DMS 273 treated with DMSO at 0.1 percent for 48 hours (cell line): ENCODE data around the gene ASNSD1.

ENCODE experiments used
- DNase-seq: peaks from one replicate; lab custom pipeline; 2025; lab: John Stamatoyannopoulos, UW

The ASNSD1 gene

DNA sequence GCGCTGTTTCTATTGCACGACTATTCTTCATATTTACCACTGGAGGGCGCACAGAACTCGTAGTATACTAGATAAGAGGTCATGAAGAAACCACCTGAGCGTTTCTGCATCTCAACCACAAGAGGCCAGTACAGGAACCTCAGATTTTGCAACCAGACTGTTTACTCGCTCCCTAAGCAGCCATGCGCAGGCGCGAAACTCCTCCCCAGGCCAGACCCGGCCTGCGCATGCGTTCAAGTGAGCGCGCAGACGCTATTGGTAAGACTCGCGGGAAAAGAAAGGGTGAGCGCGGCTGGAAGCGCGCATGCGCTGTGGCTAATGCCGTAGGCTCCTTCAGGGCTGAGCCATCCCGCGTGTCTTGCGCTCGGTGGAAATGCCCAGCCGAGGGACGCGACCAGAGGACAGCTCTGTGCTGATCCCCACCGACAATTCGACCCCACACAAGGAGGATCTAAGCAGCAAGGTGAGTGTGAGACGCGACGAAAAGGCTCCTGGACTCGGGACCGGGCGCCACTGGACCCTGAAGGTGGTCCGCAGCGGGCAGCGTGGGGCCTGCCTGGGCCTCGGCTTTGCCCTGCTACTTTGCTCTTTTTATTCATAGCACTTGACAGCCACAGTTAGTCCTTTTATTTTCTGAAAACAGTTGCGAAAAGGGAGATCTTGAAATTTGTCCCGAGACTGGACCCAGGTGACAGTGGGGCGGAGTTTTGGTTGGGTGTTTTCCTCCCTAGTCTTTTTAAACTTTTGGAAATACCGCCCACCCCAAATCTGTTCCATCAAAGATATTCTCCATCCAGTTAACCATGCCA is at the start of gene ASNSD1:
Gene ASNSD1 (plus strand): TSS at position 312 of the 809 bp plus-strand sequence. CDS start 4,674 bp downstream, outside the sequence.
- DNase-seq: peak; percentile 99

DNA sequence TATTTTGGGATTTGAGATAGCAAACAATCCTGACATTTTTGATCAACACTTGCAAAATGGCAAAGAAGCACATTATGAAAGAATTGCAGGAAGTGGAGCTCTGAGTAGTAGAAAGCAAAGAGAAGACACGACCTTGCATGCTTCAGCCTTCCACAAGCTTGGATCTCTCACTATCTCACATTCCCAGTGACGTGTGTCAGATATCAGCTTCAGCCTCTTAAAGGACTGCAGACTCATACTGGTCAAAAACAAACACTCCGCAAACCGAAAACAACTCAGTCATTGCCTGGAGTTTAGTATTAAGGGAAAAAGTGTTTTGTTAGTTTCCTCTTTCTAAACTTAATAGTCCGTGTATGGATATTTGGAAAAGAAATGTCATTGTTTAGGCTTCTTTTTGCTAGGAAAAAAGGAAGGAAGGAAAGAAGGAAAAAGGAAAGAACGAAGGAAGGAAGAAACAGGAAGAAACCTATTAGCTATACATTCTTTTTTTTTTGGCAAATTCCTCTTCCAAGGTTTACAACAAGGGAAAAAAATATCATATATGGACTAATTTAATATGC is 48.1 kb upstream of the ASNSD1 start:
- no peak for DNase-seq

DNA sequence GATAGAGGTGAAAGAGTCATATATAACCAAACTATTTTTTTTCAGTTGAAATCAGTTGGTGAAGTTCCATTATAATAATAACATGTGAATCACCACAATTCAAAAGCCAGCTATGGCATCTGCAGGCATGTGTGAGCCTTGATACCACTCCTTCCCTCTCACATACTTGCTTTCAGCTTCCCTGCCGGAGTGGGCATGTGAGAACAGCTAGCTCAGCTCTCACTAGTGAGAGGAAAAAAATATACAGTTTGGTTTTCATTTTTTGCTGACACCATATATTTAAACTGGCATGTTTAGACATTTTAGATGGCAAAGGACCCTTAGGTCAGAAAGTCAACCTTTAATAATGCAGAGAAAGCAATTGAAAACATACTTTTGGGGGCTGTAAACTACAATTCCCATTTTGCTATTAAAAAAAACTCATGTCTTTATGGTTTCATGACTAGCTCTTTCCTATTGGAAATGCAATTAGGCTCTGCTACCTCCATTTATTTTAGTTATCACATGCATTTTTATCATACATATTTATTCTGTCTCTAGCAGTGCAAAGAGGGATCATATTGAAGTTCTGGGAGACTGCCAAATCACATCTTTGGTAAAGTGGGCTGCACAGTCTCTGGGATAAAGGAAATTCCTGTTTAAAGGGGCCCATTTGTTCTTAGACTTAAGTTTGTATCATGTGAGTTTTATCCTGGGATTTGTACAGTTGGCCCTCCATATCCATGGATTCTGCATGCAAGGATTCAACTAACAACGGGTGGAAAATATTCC is 47.4 kb upstream of the ASNSD1 start:
- no peak for DNase-seq

DNA sequence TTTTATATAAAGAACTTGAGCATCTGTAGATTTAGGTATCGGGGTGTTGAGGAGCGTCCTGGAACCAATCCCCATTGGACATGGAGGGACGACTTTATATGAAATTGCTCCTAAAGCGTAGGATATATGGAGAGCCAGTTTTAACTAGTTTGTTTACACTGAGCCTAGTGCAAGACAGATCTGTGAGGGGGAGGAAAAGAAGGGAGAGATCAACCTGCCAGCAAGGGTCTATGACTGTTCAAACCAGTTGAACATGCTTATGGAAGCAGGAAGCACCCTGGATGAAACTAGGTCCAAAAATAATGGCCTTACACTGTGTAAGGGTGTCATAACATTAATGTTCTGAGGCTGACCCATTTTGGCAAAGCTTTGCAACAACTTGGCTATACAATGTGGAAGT is 46.7 kb upstream of the ASNSD1 start:
- no peak for DNase-seq

DNA sequence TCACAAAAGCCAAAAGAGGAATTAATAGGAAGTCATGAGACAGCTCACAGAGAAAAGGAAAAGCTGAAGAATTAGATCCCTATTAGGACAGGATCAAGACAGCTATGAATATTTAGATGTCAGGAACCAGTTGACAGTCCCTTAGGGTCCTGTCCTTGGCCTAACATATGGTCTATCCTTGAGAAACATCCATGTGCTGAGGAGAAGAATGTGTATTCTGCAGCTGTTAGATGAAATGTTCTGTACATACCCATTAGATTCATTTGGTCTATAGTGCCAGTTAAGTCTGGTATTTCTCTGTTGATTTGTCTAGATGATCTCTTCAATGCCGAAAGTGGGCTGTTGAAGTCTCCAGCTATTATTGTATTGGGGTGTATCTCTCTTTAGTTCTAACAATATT is 43.1 kb upstream of the ASNSD1 start:
- no peak for DNase-seq

DNA sequence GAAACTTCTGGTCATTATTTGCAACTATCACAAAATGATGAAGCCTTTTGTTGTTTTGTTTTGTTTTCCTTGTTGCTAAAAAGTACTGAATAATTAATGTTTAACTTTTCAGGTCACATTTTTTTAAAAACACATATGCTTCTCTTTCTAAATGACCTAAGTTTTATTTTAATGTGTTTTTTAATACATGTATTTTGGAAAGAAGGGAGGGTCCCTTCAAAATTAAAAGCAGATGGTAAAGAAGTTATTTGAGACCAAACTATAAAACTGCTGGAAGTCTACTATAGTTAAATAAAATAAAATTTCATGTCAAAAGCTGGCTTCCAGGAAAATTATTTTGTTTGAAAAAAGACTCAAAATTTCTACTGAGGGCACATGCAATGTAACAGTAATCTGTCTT is 39.5 kb upstream of the ASNSD1 start:
- DNase-seq: no peak

DNA sequence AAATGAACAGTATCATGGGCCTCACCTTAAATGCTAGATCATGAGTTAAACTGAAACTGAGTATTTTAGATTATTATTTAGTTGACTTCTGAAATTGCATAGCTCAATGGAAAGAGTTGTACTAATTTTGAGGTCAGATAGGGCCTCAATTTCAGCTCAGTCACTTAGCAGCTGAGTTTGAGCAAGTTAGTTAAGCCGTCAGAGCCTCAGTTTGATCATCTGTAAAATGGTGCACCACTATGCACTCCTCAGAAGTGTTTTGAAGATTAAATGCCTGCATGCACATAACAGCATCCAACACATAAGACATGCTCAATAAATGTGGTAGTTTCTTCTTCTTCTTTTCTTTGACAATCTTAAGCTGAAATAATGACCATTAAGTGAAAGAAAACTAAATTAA is 38.2 kb upstream of the ASNSD1 start:
- DNase-seq: no peak

DNA sequence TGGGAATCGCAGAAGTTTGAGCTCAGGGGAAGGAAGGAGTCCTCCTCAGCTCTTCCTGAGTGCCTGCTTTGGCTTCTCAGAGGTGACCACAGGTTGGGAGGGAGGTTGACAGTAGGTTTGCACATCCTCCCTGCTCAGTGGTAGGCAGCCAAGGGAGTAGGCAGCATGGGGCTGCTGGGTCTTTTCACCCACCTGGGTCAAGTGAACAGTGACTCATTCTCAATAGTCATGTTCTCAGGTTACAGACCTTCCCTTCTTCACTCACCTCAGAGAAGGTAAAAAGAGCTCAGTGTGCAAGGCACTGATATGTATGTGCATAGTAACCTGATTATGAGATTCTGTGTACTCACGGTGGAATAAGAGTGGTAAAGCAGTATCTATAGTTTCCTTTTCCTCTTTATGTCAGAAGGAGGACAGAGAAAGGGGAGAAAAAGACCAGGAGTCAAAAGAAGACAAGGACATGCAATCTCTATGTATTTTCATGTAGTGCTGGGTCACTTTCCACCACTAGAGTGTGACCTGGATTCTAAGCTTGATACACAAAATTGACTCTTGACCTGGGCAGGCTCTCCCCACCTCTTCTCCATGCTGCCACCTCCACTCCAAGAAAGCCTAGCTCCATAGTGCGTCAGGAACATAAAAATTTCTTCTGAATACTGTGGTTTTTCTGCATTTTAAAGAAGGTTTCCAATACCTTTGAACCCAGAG is 36.5 kb upstream of the ASNSD1 start:
- no peak for DNase-seq

DNA sequence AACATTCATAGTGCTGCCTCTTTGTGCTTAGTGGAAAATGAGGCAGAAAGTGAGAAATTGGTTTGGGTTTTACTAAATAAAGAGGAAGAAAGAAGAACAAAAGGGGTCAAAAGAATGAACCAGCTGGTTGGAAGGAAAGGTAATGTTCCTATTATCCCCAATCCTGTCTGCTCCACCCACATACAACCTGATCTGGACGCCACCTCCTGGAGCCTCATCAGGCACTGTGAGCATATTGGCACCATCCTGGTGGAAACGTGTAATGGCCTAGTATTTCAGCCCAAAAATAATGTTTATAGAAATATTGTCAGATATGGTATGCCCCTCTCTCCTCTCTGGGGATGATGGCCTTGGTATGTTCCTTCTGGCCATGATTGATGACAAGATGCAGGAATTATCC is 35.6 kb upstream of the ASNSD1 start:
- DNase-seq: no peak

DNA sequence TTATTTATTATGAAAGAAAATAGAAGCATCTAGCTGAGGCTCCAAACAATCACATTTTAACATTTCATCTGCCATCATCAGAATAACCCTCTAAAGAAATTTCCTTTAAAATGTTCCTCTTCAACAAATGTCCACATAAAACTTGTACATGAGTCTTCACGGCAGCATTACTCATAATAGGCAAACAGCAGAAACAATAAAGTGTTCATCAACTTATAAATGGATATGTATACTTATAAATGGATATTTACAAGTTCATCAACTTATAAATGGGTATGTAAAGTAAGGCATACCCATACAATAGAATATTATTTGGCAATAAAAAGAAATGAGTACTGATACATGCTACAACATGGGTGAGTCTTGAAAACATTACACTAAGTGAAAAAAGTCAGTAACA is 33.5 kb upstream of the ASNSD1 start:
- no peak for DNase-seq

DNA sequence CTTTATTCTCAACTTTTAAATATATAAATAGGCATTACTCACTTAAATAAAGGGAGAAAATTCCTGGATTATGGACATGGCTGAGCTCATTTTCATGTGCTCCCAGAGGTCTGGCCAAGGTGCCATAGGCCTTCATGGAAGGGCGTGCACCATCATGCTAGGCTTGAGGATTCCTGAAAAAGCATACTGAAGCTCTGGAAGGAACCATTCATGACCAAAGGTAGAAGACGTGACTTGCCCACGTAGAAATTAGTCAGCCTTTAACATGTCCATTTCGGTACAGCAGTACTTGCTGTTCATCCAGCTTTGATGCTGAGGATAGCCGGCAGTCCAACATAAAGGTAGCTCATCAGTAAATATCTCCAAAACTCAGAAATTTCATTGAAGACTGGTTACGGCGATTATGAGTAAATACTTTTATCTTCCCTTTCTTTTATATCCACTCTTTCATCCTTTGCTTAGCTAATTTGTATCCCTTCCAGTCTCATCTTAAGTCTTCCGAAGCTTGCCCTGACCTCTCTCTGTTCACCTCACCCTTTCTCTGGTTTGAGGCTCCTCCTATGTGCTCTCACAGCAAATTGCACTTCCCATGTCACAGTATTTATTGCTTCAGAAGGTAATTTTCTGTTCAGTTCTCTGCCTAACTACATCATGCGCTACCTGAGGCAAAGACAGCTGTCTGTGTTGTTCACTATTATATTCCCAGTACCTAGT is 32.3 kb upstream of the ASNSD1 start:
- DNase-seq: no peak

DNA sequence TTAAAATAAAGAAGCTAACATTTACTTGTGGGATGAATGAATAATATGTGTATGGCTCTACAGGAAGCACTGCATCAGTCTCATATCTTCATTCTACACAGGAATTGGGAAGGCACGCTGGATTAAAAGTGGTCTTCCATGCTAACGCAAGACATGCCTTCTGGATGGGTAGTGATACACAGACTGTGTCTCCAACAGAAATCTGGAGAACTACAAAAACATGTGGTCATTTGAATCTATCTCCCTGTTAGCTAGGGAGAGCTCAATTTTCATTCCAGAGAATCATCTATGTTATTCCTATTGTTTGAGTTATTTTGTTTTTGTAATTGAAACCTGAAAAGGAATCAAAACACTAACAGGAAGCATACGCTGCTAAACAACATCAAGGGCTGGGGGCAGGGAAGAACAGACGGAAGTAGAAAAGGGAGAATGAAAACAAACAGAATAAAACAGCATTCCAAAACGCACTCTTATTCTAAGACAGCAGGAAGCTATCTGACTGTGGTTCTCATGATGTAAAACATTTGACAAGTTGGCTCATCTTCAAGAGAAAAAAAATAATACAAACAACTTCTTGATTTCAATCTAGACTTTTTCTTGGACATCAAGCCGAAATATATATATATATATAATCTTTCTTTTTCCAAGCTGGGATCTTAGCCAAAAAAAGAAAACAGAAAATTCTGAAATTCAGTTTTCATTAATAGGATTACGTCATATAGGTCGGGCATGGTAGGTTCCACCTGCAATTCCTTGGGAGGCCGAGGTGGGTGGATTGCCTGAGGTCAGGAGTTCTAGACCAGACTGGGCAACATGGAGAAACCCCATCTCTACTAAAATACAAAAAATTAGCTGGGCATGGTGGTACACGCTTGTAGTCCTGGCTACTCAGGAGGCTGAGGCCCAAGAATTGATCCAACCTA is 31.5 kb upstream of the ASNSD1 start:
- DNase-seq: no peak

DNA sequence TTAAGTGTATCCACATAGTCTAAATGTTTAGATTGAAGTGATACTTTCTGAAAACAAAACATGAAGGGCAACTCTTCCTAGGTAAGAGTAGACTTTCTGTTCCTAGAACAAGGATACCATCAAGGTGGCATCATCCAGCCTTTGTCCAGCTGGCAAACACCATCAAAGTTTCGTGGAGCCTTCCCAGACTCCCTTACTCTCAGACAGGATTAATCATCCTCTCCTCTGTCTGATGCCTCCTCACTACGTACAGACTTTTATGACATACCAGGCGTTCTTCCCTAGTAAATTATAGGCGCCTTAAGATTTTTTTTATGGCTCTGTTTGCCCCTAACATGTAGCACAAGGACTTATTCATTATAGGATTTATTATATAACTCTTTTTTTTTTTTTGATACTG is 29.4 kb upstream of the ASNSD1 start:
- DNase-seq: no peak

DNA sequence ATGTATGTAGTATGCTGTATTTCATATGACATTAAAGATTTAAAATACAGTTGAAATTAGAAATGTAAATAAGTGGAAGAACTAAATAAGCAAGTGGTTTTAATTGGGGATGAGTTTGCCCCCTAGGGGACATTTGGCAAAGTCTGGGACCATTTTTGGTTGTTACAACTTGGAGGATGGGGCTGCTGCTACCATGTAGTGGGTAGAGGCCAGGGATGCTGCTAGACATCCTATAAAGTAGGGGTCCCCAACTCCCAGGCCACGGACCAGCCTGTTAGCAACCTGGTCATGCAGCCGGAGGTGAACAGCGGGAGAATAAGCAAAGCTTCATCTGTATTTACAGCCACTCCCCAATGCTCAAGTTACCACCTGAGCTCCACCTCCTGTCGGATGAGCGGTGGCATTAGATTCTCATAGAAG is 27.9 kb upstream of the ASNSD1 start:
- DNase-seq: no peak

DNA sequence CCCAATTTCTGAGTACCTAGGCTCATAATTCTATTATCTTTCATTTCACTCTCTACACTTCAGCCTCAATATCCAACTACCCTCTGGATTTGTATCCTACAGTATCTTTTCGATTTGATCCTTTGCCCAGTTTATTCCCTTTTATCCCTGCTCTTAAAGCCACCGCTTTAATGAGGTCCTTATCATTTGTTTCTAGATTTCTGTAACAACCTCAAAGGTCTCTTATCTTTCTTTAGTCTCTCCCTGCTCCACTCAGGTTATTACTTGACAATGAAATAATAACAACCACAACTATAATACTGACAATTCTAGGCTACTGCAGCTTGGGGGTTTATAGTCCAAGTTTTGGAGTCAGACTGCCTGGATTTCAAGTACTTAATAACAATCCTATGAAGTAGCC is 25.9 kb upstream of the ASNSD1 start:
- no peak for DNase-seq

DNA sequence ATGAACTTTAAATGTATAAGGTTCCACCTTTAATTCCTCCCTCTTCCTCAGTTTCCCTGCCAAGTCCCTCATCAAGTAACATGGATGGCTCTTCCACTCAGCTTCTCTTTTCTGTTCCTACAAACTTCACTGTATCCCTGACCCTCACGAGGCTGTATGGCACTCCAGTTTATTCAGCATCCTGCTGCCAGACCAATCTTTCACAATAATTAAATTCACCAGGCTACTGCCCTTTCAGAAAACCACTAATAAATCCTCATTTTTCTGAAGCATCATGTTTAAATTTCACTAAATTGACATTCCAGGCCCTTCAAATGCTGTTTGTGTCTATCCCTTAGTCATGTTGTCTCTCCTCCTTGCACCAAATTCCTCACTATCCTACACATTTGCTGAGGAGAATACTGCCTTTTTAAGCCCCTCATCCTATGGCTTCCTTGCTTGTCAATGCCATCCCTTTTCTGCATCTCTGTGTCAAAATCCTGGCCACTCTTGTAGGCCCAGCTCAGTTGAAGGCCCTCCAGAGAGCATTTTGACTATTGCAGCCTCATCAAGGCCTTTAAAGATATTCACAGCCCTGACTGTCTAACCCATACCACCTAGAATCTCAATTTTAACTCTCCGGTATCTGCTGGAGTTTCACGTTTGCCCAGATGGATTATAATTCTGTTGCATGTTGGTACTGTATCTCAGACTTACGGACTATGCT is 22.8 kb upstream of the ASNSD1 start:
- no peak for DNase-seq

DNA sequence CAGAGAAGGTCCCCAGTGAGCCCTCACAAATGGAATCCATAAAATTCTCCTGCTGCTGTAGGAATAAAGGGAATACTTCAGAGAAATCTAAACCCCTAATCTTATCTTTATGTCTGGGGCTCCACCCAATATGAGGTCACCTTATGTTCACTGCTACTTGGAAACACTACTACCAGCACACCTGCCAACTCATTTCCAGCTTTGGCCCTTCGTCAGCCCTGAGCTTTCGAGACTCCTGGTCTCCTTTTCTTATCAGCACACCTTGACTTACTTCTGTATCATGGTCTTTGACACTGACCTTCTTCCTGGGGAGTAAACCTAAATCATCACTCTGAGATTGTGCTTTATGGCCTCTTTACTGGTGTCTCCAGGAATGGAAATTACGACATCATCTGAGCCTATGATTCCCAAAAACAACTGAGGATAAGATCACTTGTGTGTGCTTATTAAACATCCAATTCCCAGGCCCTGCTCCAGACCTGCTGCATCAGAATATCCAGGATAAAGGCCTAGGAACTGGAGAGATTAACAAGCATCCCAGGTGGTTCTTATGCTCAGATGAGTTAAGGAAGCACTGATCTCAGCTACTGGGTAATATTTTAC is 22.2 kb upstream of the ASNSD1 start:
- no peak for DNase-seq

DNA sequence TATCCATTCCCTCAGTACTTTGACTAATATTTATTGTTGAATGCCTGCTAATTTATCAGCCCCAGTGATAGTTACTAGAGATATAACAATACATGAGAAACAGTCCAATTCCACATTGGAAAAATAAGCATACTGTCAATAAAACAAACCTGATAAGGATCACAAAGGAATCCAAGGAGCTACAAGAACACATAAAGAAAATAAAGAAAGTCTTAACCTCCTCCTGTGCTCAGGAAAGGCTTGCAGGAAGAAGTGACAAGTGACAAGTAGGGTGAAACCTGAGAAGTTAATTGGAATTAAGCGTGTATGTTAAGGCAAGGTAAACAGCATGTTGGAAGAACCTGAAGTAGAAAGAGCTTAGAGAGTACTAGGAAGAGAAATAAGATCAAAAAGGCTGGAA is 20.3 kb upstream of the ASNSD1 start:
- DNase-seq: no peak

DNA sequence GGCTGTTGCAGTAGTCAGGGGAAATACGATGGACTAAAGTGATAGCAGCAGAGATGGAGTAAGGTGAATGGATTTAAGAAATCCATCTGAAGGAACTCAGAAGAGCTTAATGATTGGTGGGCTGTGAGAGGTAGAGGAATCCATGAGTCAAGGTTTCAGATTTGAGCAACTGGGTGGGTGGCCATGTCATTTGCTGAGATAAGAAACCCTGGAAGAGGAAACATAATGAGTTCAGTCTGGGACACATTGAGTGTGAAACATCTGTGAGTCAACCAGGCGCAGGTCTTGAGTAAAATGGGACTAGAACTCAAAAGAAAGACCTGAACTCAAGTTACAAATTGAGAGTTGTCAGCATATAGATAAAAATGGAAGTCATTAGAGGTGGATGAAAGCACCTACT is 19.7 kb upstream of the ASNSD1 start:
- no peak for DNase-seq

DNA sequence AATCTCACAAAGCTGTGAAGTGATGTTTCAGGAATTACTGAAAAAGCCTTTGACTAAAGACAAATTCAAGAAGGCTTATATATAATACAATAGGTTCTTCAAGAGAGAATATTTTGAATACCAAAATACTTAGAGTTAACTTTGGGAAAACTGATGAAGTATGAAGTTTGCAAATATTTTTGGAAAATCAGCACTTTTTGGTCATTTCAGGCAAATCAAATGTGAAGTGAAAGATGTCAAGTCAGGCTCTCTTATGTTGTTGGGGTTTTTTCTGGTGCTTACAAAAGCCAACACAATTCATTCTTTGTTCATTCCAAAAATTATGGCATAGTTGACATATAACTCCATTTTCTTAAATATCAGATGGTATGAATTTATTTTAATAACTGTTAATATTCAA is 14.7 kb upstream of the ASNSD1 start:
- DNase-seq: no peak
